Peyer's patch (tissue), 4 donors: Measurements from ENCODE around the gene TNFRSF17. TPM values are rescaled to one million over a fixed set of nuclear protein-coding genes. Genes with fewer than 3 reads are reported as not detected.

ENCODE experiments used
- DNase-seq, 3 donors: peaks; one replicate each; pipeline ENCODE4 v3.0.0-alpha.2; 2017 to 2019
- H3K27ac ChIP-seq, 4 donors: fragments of 200-600 bp; sonication (generic); one replicate each; pipeline ENCODE4 v1.5.1; 2016 to 2019
- H3K27me3 ChIP-seq, 2 donors: fragments of 200-600 bp; sonication (generic); one replicate each; pipeline ENCODE4 v1.5.1; 2019
- H3K36me3 ChIP-seq, 3 donors: fragments of 200-600 bp; sonication (generic); one replicate each; pipeline ENCODE4 v1.5.1; 2016 to 2019
- H3K4me1 ChIP-seq, 4 donors: fragments of 200-600 bp; sonication (generic); one replicate each; pipeline ENCODE4 v1.5.1; 2016 to 2019
- H3K4me3 ChIP-seq, 4 donors: fragments of 200-600 bp; sonication (generic); 1 replicate in 3 of 4; 2 replicates in 1 of 4; pipeline ENCODE4 v1.5.1; 2016 to 2019; ENCODE audit warnings: mild to moderate bottlenecking in 1 of 4
- H3K9me3 ChIP-seq, 4 donors: fragments of 200-600 bp; sonication (generic); one replicate each; pipeline ENCODE4 v1.5.1; 2016 to 2019; ENCODE audit warnings: mild to moderate bottlenecking in 1 of 4
- POLR2A ChIP-seq, 2 donors: fragments of 450-650 bp; IDR thresholded peaks; one replicate each; pipeline ENCODE4 v1.5.1; 2017; ENCODE audit warnings: antibody characterized with exemption in 2 of 2, mild to moderate bottlenecking in 2 of 2, moderate library complexity in 2 of 2
- total RNA-seq, 4 donors: library from RNA; depleted of rRNA; stranded (reverse); fragments of >200 nt; gene quantifications; one replicate each; pipeline ENCODE4 v1.1.0, GENCODE V29; 2016
- TF ChIP-seq, protein P1 (sequence below), 6 experiments: fragments of 450-650 bp in 4 of 6; fragments of 200-600 bp in 2 of 6; sonication (generic) in 1 of 6; IDR thresholded peaks; one replicate each; pipeline ENCODE4 v1.5.1; 2017 to 2019; ENCODE audit warnings: antibody characterized with exemption in 6 of 6, mild to moderate bottlenecking in 3 of 6, moderate library complexity in 1 of 6

TNFRSF17 gene
- total RNA-seq, 4 donors from 2014 or later = not detected

DNA sequence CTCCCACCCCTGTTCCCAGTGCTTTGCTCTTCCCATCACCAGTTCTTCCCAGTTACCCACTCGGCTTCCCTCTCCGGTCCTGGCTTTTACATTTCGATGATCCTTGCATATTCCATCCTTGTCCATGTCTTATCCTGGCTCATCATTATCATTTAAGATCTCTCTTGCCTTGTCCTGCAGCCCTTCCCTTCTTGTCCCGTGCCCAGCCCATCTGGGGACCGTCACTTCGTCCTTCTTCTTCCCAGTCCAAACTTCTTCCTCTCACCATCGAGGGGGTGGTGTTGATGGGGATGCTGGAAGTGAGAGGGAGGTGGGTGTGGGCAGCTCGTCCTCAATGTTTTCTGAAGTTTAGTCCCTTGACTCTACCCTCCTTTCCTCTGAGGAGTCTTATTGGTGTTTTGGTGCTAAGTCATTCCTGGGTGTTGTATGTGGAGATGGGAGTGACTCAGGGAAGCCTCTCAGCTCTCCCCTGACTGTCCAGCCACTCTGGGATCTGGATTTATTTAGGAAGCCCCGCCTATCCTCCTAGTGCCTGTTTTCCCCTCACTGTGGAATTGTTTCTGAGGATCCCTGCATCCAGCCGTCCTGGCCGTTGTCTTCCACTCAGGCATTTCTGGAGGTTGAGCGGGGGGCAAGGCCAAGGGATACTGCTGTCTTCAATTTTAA is 12.5 kb downstream of the TNFRSF17 start:
- Histone ChIP-seq H3K4me3 (peak overlapping the region; percentile 72 to 86 (median 82)), H3K36me3 (no peaks in the 10 kb centered on the region), H3K9me3 (no peaks in the 10 kb centered on the region), H3K27me3 (no peaks in the 10 kb centered on the region), H3K4me1 (peaks cover 0 to 21% (median 7%) of the 10 kb centered on the region in 4 donors), H3K27ac (peak overlapping the region; percentile 67 to 82 (median 74))
- DNase-seq = no peak
- TF ChIP-seq, protein P1, sequence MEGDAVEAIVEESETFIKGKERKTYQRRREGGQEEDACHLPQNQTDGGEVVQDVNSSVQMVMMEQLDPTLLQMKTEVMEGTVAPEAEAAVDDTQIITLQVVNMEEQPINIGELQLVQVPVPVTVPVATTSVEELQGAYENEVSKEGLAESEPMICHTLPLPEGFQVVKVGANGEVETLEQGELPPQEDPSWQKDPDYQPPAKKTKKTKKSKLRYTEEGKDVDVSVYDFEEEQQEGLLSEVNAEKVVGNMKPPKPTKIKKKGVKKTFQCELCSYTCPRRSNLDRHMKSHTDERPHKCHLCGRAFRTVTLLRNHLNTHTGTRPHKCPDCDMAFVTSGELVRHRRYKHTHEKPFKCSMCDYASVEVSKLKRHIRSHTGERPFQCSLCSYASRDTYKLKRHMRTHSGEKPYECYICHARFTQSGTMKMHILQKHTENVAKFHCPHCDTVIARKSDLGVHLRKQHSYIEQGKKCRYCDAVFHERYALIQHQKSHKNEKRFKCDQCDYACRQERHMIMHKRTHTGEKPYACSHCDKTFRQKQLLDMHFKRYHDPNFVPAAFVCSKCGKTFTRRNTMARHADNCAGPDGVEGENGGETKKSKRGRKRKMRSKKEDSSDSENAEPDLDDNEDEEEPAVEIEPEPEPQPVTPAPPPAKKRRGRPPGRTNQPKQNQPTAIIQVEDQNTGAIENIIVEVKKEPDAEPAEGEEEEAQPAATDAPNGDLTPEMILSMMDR (IDR thresholded peaks at IDR 0.05) = no peak
- no peak for TF ChIP-seq POLR2A (IDR thresholded peaks at IDR 0.05)

DNA sequence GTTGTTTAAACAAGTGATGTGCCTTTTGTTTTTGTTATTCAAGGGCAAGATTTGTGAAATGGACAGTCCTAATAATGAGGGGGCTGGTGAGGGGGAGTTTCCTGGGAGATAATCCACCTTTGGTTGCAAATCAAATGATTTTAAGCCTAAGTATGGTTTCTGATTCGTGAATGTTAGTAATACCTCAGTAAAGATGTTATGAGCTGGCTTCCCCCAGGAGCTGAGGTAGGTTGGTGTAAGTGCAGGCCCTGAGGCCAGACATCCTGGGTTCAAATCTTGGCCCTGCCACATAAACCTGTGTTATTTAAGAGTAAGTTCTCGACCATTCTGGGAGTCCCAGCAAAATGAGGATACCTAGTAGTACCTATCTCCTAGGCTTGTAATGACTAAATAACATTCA is 13.1 kb downstream of the TNFRSF17 start:
- Histone ChIP-seq H3K36me3 (no peaks in the 10 kb centered on the region), H3K9me3 (no peaks in the 10 kb centered on the region), H3K4me1 (peaks cover 0 to 21% (median 7%) of the 10 kb centered on the region in 4 donors), H3K27ac (peak overlapping the region in 3 of 4 donors; percentile 67 to 82 (median 75)), H3K27me3 (no peaks in the 10 kb centered on the region), H3K4me3 (peak overlapping the region in 1 of 4 donors; percentile 86)
- TF ChIP-seq, protein P1 (IDR thresholded peaks at IDR 0.05) = no peak
- no peak for TF ChIP-seq POLR2A (IDR thresholded peaks at IDR 0.05)
- DNase-seq = no peak

DNA sequence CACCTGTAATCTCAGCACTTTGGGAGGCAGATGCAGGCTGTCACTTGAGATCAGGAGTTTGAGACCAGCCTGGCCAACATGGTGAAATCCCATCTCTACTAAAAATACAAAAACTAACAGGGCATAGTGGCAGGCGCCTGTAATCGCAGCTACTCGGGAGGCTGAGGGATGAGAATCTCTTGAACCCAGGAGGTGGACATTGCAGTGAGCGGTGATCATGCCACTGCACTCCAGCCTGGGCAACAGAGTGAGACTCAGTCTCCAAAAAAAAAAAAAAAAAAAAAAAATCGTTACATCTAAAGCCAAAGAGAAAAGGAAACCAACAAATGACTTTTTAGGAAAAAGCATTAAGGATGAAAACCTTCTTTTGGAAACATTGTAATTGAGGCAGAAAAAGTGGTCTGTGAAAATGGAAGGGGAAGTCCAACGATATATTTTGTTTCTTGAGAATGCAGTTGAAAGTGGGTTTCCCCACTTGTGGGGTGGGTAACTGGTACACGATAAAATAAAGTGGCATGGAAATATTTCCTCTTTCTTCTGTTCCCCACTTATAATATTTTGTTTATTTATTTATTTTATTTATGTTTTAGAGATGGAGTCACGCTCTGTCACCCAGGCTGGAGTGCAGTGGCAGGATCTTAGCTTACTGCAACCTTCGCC is 14.1 kb downstream of the TNFRSF17 start:
- DNase-seq = no peak
- no peak overlapping the region for H3K4me3 ChIP-seq
- H3K4me1 ChIP-seq = peaks cover 0 to 21% (median 7%) of the 10 kb centered on the region in 4 donors
- TF ChIP-seq POLR2A (IDR thresholded peaks at IDR 0.05) = no peak
- TF ChIP-seq, protein P1 (IDR thresholded peaks at IDR 0.05) = no peak
- H3K9me3 ChIP-seq = no peaks in the 10 kb centered on the region
- H3K27me3 ChIP-seq = no peaks in the 10 kb centered on the region
- no peaks in the 10 kb centered on the region for H3K36me3 ChIP-seq
- H3K27ac ChIP-seq = peak overlapping the region in 1 of 4 donors; percentile 34

DNA sequence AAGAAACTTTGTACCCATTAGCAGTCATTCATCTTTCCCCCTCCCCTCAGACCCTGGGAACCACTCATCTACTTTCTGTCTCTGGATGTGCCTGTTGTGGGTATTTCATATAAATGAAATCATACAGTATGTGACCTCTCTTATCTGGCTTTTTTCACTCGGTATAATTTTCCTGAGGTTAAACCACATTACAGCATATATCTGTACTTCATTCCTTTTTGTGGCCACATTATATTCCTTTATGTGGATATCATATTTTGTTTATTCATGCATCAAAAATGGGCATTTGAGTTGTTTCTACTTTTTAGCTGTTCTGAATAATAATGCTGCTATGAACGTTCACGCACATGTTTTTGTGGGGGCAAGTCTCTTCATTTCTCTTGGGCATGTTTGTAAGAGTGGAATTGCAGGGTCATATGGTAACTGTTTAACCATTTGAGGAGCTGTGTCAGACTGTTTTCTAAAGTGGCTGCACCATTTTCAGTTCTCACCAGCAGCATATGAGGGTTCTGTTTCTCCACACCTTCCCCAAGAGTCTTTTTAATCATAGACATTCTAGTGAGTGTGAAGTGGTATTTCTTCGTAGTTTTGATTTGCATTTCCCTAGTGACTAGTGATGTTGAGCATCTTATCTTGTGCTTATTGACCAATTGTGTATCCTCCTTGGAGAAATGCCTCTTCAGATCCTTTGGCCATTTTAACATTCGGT is 15.3 kb downstream of the TNFRSF17 start:
- no peak for DNase-seq
- peaks cover 0 to 21% (median 7%) of the 10 kb centered on the region in 4 donors for H3K4me1 ChIP-seq
- no peaks in the 10 kb centered on the region for H3K27me3 ChIP-seq
- no peak overlapping the region for H3K27ac ChIP-seq
- TF ChIP-seq, protein P1 (IDR thresholded peaks at IDR 0.05) = no peak
- TF ChIP-seq POLR2A (IDR thresholded peaks at IDR 0.05) = no peak
- H3K36me3 ChIP-seq = no peaks in the 10 kb centered on the region
- H3K4me3 ChIP-seq = no peak overlapping the region
- no peaks in the 10 kb centered on the region for H3K9me3 ChIP-seq

DNA sequence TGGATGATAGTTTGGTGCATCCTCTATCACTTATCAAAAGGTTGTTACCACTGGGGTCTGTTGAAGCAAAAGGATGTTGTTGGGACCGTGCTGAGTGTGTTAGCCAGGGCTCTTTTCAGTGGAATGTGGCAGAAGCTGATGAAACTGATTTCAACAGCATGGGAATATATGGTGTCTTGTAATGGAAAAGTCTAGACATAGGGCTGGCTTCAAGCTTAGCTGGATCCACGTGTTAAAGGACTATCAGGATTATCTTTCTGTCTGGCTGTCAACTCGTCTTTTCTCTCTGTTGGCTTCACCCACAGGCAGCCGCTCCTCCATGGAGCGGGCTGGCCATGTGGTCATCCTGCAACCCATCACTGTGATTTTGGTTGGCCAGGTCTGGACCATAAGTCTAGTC is 20.2 kb downstream of the TNFRSF17 start:
- Histone ChIP-seq H3K27me3 (no peaks in the 10 kb centered on the region), H3K9me3 (no peaks in the 10 kb centered on the region), H3K27ac (no peak overlapping the region), H3K4me1 (no peaks in the 10 kb centered on the region), H3K36me3 (no peaks in the 10 kb centered on the region), H3K4me3 (no peak overlapping the region)
- DNase-seq = no peak
- TF ChIP-seq, protein P1 (IDR thresholded peaks at IDR 0.05) = no peak
- TF ChIP-seq POLR2A (IDR thresholded peaks at IDR 0.05) = no peak
